Muscle of leg (tissue), 11 donors: Measurements from ENCODE around the gene UBE2V1. TPM values are rescaled to one million over a fixed set of nuclear protein-coding genes. Genes with fewer than 3 reads are reported as not detected.
A peak's percentile ranks its signal among the peaks of the same experiment; 100 is the strongest.

Source experiments
- DNase-seq: peaks from one replicate; pipeline ENCODE4 v3.0.0; 2013
- H3K27ac ChIP-seq: one replicate; pipeline ENCODE4 v1.5.1; 2013; ENCODE audit warnings: mild to moderate bottlenecking, low read length, control low read depth
- H3K27me3 ChIP-seq: one replicate; pipeline ENCODE4 v1.6.1; 2013; ENCODE audit warnings: low read length; ENCODE audit not compliant: control insufficient read depth, insufficient read depth
- H3K36me3 ChIP-seq: one replicate; pipeline ENCODE4 v1.6.1; 2013; ENCODE audit warnings: low read length; ENCODE audit not compliant: control insufficient read depth, insufficient read depth
- H3K4me1 ChIP-seq: one replicate; pipeline ENCODE4 v1.6.1; 2013; ENCODE audit warnings: low read length; ENCODE audit not compliant: control insufficient read depth, insufficient read depth
- H3K4me3 ChIP-seq: one replicate; pipeline ENCODE4 v1.5.1; 2013; ENCODE audit warnings: low read length, control low read depth
- H3K9me3 ChIP-seq: replicated peaks from 2 replicates; pipeline ENCODE4 v1.6.1; 2013; ENCODE audit warnings: low read depth, low read length; ENCODE audit not compliant: control insufficient read depth
- WGBS: methylation state at CpG from one replicate; pipeline ENCODE4 v1.1.5; 2013; ENCODE audit warnings: missing lambda C conversion rate; ENCODE audit not compliant: insufficient coverage; 5-methylcytosine and 5-hydroxymethylcytosine counted together
- polyA plus RNA-seq, 8 donors: library from polyadenylated mRNA; unstranded; fragments of 120-200 nt; gene quantifications; one replicate each; pipeline versions ENCODE4 v1.2.1 to v1.2.3, GENCODE V29; 2013; ENCODE audit warnings: inconsistent platforms in 1 of 8, low replicate concordance in 1 of 8; ENCODE audit not compliant: insufficient read length in 8 of 8, insufficient read depth in 1 of 8
- total RNA-seq: library from RNA; stranded (reverse); fragments of 120-200 nt; gene quantifications from one replicate; pipeline ENCODE4 v1.2.4, GENCODE V29; 2013

Gene UBE2V1
- total and polyA plus RNA-seq, 9 donors: 43.3 to 131 (median 113) TPM

DNA sequence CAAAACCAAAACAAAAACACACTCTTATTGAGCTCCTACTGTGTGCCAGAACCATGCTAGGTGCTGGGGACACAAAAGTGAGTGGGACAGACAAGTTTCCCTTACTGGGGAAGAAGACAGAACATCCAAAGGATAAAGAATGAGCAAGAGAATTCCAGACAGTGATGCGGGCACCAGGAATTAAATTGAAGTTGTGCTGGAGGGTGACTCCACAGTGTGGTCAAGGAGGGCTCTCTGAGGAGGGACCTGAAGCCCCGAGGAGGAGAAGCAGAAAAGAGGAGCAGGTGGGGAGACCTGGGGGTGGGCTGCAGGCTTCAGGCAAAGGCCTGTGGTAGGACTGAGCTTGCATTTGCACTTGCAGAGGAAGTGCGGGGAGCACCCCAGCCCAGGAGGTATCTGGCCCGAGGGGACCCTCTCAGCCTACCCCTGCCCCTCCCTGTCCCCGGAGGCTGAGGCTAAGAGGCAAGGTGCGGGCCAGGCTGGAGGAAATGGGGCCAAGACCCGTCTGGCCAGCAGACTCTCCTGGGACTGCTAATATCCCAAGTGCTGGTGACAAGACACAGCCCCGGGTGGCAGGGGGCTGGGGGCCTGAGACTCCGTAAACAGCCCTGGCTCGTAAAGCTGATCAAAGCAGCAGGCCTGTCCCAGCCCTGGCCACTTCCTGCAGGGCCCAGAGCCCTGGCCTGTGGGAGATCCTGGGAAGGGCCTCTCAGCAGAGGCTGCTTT, 73.1 kb downstream of the UBE2V1 start:
- no peaks in the 10 kb centered on the region for H3K27me3 ChIP-seq
- WGBS: 43% methylated on average over 9 of the region's 10 CpGs
- no peaks in the 10 kb centered on the region for H3K9me3 ChIP-seq
- no peak overlapping the region for H3K27ac ChIP-seq
- no peaks in the 10 kb centered on the region for H3K36me3 ChIP-seq
- H3K4me3 ChIP-seq: no peak overlapping the region
- no peak for DNase-seq
- peaks cover 12% of the 10 kb centered on the region for H3K4me1 ChIP-seq

- no peak overlapping the region for H3K4me3 ChIP-seq
- H3K27ac ChIP-seq: no peak overlapping the region
- no peaks in the 10 kb centered on the region for H3K9me3 ChIP-seq
- peaks cover 14% of the 10 kb centered on the region for H3K4me1 ChIP-seq
- H3K36me3 ChIP-seq: no peaks in the 10 kb centered on the region
- no peaks in the 10 kb centered on the region for H3K27me3 ChIP-seq
- DNase-seq: no peak
- 56% methylated on average over 5 of the region's 10 CpGs for WGBS
Observed at GRCh38 chr20:50038574-50038991, 74.4 kb downstream of the UBE2V1 start.

DNA sequence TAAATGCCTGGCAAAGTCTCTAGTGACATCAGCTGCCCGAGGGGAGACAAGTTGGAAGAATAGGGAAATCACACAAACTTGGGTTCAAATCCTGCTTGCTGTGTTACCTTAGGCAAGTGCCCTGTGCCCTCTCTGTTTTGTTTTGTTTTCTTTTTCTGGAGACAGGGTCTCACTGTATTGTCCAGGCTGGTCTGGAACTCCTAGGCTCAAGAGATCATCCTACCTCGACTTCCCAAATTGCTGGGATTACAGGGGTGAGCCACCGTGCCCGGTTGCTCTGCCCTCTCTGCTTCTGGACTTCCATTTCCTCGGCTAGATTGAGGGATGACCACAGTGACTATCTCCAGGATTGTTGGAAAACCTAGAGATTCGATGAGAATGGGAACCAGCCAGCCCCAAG, 74.8 kb downstream of the UBE2V1 start:
- Histone ChIP-seq H3K36me3 (no peaks in the 10 kb centered on the region), H3K27me3 (no peaks in the 10 kb centered on the region), H3K4me3 (no peak overlapping the region), H3K27ac (no peak overlapping the region), H3K9me3 (no peaks in the 10 kb centered on the region), H3K4me1 (peaks cover 16% of the 10 kb centered on the region)
- 81% methylated on average over 4 of the region's 6 CpGs for WGBS
- DNase-seq: no peak

DNA sequence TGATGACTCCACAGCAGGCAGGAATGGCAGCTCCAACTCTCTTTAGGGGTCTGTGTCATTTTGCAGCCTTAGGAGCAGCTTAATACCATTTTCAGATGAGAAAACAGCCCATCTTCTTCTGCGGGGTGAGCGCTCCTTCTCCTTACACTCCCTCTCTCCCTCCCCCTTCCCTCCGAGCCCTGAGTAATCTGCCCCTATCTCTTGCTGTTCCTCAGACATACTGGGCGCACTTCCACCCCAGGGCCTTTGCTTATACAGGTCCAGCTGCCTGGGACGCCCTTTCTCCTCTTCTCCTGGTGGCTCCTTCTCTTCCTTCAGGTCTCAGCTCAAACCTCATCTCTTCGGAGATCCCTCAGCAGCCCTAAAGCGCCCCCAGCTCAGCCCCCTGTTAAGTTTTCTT, 75.4 kb downstream of the UBE2V1 start:
- 76% methylated on average over 7 of the region's 7 CpGs for WGBS
- no peak overlapping the region for H3K4me3 ChIP-seq

GRCh38 chr20:50037123-50037522, 75.8 kb downstream of the UBE2V1 start:
- Histone ChIP-seq H3K36me3 (no peaks in the 10 kb centered on the region), H3K27me3 (no peaks in the 10 kb centered on the region)
- WGBS: 76% methylated on average over 3 of the region's 3 CpGs

More for the DNA sequence above, 75.4 kb downstream of the UBE2V1 start:
- Histone ChIP-seq H3K36me3 (no peaks in the 10 kb centered on the region), H3K9me3 (no peaks in the 10 kb centered on the region), H3K27me3 (no peaks in the 10 kb centered on the region), H3K27ac (no peak overlapping the region), H3K4me1 (peaks cover 16% of the 10 kb centered on the region)
- no peak for DNase-seq

DNA sequence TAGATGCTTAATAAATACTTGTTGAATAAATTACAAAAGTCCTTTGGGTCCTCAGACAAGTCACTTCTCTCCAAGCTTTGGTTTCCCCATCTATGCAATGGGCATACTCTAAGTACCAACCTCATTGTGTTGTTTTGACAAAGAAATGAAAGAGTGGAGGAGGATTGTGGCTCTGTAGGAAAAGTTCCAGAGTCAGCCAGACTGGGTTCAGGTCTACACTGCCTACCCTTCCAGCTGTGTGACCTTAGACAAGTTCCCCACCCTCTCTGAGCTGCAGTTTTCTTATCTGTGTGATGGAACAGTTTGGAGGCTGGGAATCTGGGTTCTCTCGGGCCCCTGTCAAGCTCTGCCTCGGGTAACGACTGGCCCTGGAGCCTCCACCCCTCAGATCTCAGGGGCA, 76.2 kb downstream of the UBE2V1 start:
- Histone ChIP-seq H3K9me3 (no peaks in the 10 kb centered on the region), H3K27me3 (no peaks in the 10 kb centered on the region), H3K27ac (no peak overlapping the region), H3K4me3 (no peak overlapping the region), H3K4me1 (peaks cover 16% of the 10 kb centered on the region), H3K36me3 (no peaks in the 10 kb centered on the region)
- 80% methylated on average over 2 of the region's 3 CpGs for WGBS
- DNase-seq: no peak

More at GRCh38 chr20:50037123-50037522, 75.8 kb downstream of the UBE2V1 start:
- no peak overlapping the region for H3K27ac ChIP-seq
- peaks cover 16% of the 10 kb centered on the region for H3K4me1 ChIP-seq
- H3K4me3 ChIP-seq: no peak overlapping the region
- H3K9me3 ChIP-seq: no peaks in the 10 kb centered on the region
- DNase-seq: no peak

DNA sequence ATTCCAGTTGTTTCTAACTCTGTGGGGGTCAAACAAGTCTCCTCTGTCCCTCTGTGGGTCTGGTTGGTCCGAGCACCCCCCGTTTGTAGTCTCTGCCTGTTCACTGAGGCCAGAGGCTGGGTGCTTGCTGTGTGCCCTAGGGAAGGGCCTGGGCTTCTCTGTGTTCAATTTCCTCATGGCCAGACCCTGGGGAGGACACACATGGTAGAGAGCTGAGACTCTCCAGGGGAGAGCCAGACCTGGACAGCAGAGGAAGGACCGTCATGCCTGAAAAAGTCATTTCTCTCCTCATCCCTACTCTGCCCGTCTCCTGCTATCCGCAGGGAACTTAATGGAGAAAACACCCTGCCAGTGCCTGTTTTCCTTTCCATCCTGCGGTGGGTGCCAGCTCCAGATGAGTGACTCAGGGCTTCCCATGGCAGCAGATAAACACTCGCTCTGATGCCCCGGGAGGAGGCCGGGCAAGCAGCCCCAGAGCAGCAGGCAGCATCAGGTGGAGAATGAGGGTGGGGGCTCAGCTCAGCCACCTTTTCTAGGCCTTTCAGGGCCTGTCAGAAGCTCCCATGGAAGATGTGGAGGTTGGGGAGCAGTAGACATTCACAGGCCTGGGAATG, 78.3 kb downstream of the UBE2V1 start:
- no peaks in the 10 kb centered on the region for H3K9me3 ChIP-seq
- DNase-seq: peak; percentile 83
- no peaks in the 10 kb centered on the region for H3K27me3 ChIP-seq
- 53% methylated on average over 9 of the region's 9 CpGs for WGBS
- H3K27ac ChIP-seq: no peak overlapping the region
- no peak overlapping the region for H3K4me3 ChIP-seq
- no peaks in the 10 kb centered on the region for H3K36me3 ChIP-seq
- peaks cover 10% of the 10 kb centered on the region for H3K4me1 ChIP-seq

DNA sequence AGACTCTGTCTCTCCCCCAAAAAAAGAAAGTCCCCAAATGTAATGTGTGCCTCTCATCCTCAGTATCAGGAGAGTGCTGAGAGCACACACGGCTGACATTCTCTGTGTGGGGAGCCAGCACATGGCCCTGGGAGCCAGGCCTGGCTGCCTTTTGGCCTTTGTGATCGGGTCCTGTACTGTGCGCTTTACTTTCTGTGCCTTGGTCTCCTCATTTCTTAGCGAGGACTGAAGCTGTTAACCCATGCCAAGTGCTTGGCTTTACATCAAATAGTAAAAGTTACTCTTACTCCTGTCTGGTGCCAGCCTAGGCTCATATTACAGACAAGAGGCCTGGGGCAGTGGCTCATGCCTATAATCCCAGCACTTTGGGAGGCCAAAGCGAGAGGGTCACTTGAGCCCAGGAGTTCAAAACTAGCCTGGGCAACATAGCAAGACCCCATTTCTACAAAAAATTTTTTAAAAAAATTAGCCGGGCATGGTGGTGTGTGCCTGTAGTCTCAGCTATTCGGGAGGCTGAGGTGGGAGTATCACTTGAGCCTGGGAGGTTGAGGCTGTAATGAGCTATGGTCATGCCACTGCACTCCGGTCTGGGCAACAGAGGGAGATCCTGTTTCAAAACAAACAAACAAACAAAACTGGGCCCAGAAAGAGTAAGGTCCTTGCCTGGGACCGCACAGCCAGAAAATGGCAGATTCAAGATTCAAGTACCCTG, 79.8 kb downstream of the UBE2V1 start:
- H3K4me1 ChIP-seq: peaks cover 3% of the 10 kb centered on the region
- no peaks in the 10 kb centered on the region for H3K9me3 ChIP-seq
- DNase-seq: no peak
- WGBS: 70% methylated on average over 4 of the region's 9 CpGs
- no peak overlapping the region for H3K4me3 ChIP-seq
- H3K36me3 ChIP-seq: no peaks in the 10 kb centered on the region
- H3K27ac ChIP-seq: no peak overlapping the region
- no peaks in the 10 kb centered on the region for H3K27me3 ChIP-seq
